ENCODE measurements around the gene CPE.

The CPE gene

GRCh38 chr4:165367040-165367439 lies 11.8 kb upstream of the CPE start:
- DNase-seq = no peak

GRCh38 chr4:165368114-165368513 lies 10.7 kb upstream of the CPE start:
- DNase-seq = no peak

GRCh38 chr4:165368567-165368966 lies 10.2 kb upstream of the CPE start:
- no peak for DNase-seq

- no peak for DNase-seq
Measured at GRCh38 chr4:165369522-165369921, 9.3 kb upstream of the CPE start.

GRCh38 chr4:165370530-165370929 lies 8.3 kb upstream of the CPE start:
- DNase-seq = no peak

GRCh38 chr4:165375465-165375864 lies 3.3 kb upstream of the CPE start:
- no peak for DNase-seq

- no peak for DNase-seq
Measured at GRCh38 chr4:165378398-165378744, 437 bp upstream of the CPE start.

- no peak for DNase-seq
Measured at GRCh38 chr4:165379678-165380064, 863 bp downstream of the CPE start.

GRCh38 chr4:165380805-165381204 lies 2.0 kb downstream of the CPE start:
- DNase-seq = no peak

- no peak for DNase-seq
Measured at GRCh38 chr4:165381821-165382373, 3.1 kb downstream of the CPE start.

GRCh38 chr4:165382640-165383039 lies 3.8 kb downstream of the CPE start:
- no peak for DNase-seq

GRCh38 chr4:165383591-165384073 lies 4.8 kb downstream of the CPE start:
- DNase-seq = no peak

GRCh38 chr4:165384186-165384585 lies 5.4 kb downstream of the CPE start:
- no peak for DNase-seq

- DNase-seq = no peak
Measured at GRCh38 chr4:165384598-165384997, 5.8 kb downstream of the CPE start.

GRCh38 chr4:165385126-165385525 lies 6.3 kb downstream of the CPE start:
- DNase-seq = no peak

- no peak for DNase-seq
Measured at GRCh38 chr4:165386328-165386727, 7.5 kb downstream of the CPE start.

GRCh38 chr4:165388756-165389155 lies 9.9 kb downstream of the CPE start:
- DNase-seq = no peak

GRCh38 chr4:165393051-165393450 lies 14.2 kb downstream of the CPE start:
- no peak for DNase-seq

- DNase-seq = no peak
Measured at GRCh38 chr4:165393704-165394103, 14.9 kb downstream of the CPE start.

- DNase-seq = no peak
Measured at GRCh38 chr4:165394275-165394674, 15.5 kb downstream of the CPE start.

GRCh38 chr4:165398570-165398969 lies 19.8 kb downstream of the CPE start:
- no peak for DNase-seq

GRCh38 chr4:165402375-165402774 lies 23.6 kb downstream of the CPE start:
- no peak for DNase-seq

GRCh38 chr4:165403048-165403447 lies 24.2 kb downstream of the CPE start:
- DNase-seq = no peak

- no peak for DNase-seq
Measured at GRCh38 chr4:165403637-165404036, 24.8 kb downstream of the CPE start.

- DNase-seq = no peak
Measured at GRCh38 chr4:165404080-165404479, 25.3 kb downstream of the CPE start.

GRCh38 chr4:165404696-165405095 lies 25.9 kb downstream of the CPE start:
- DNase-seq = no peak

Measured in stimulated activated CD4-positive, alpha-beta T cell treated with anti-CD3 and anti-CD28 coated beads, Interleukin-15, amount 100 ng/mL, for 24 hours (primary cell).